Spleen (tissue), 11 donors: Measurements from ENCODE around the gene PICALM. TPM values are rescaled to one million over a fixed set of nuclear protein-coding genes. Genes with fewer than 3 reads are reported as not detected.

Experiments used
- DNase-seq: peaks from one replicate; pipeline ENCODE4 v3.0.0-alpha.2; 2020
- H3K27ac ChIP-seq, 8 donors: fragments of 200-600 bp; sonication (generic) in 7 of 8; 1 replicate in 4 of 8; 2 replicates in 4 of 8; pipeline versions ENCODE4 v1.5.0 to v1.8.0; 2016 to 2021; ENCODE audit warnings: inconsistent platforms in 4 of 8, mild to moderate bottlenecking in 4 of 8, moderate library complexity in 1 of 8
- H3K27me3 ChIP-seq, 7 donors: fragments of 200-600 bp; sonication (generic) in 6 of 7; replicated peaks in 1 of 7; 1 replicate in 4 of 7; 2 replicates in 3 of 7; pipeline versions ENCODE4 v1.5.0 to v1.8.0; 2016 to 2021; ENCODE audit warnings: inconsistent platforms in 3 of 7, mild to moderate bottlenecking in 1 of 7
- H3K36me3 ChIP-seq, 6 donors: fragments of 200-600 bp; sonication (generic) in 5 of 6; 1 replicate in 4 of 6; 2 replicates in 2 of 6; pipeline versions ENCODE4 v1.5.0 to v1.8.0; 2016 to 2021; ENCODE audit warnings: inconsistent platforms in 2 of 6
- H3K4me1 ChIP-seq, 6 donors: fragments of 200-600 bp; sonication (generic) in 5 of 6; 1 replicate in 3 of 6; 2 replicates in 3 of 6; pipeline versions ENCODE4 v1.5.0 to v1.8.0; 2016 to 2021; ENCODE audit warnings: inconsistent platforms in 3 of 6
- H3K4me3 ChIP-seq, 8 donors: fragments of 200-600 bp; sonication (generic) in 7 of 8; 1 replicate in 4 of 8; 2 replicates in 4 of 8; pipeline versions ENCODE4 v1.5.0 to v1.8.0; 2016 to 2021; ENCODE audit warnings: inconsistent platforms in 4 of 8, mild to moderate bottlenecking in 4 of 8, moderate library complexity in 2 of 8
- H3K9me3 ChIP-seq, 8 donors: fragments of 200-600 bp; sonication (generic) in 7 of 8; 1 replicate in 4 of 8; 2 replicates in 4 of 8; pipeline versions ENCODE4 v1.5.0 to v1.8.0; 2016 to 2021; ENCODE audit warnings: inconsistent platforms in 4 of 8
- POLR2A ChIP-seq, 3 donors: fragments of 450-650 bp; IDR thresholded peaks; one replicate each; pipeline ENCODE4 v1.5.1; 2017; ENCODE audit warnings: antibody characterized with exemption in 3 of 3, mild to moderate bottlenecking in 1 of 3
- POLR2AphosphoS5 ChIP-seq, 3 donors: sonication (generic); formaldehyde crosslinking; IDR thresholded peaks; one replicate each; pipeline ENCODE4 v1.5.1; 2017; ENCODE audit warnings: antibody characterized with exemption in 3 of 3
- WGBS, 5 donors: extraction: QIAGEN DNeasy Blood & Tissue Kit in 3 of 5; methylation state at CpG; one replicate each; pipeline versions ENCODE4 v1.1.5 to v1.1.7; 2013 to 2018; 5-methylcytosine and 5-hydroxymethylcytosine counted together
- intact Hi-C: fragments of 100-400 bp; cut with DNase I; formaldehyde crosslinking; loops from one replicate; pipeline ENCODE4 v1.15.0; 2023; ENCODE audit warnings: low total_unique reads
- polyA plus RNA-seq, 3 donors: library from polyadenylated mRNA; stranded (reverse); fragments of 200-250 nt; gene quantifications; one replicate each; pipeline ENCODE4 v1.2.1, GENCODE V29; 2013
- total RNA-seq, 7 donors: library from RNA; depleted of rRNA in 3 of 7; stranded (reverse); fragments of >200 nt in 3 of 7; fragmentation: NEBNext Ultra II Directional in 4 of 7; extraction: Animal tissue kit (Norgen Biotek cat#: 25700) in 4 of 7; gene quantifications; one replicate each; pipeline versions ENCODE4 v1.1.0 to v1.2.1, GENCODE V29; 2016 to 2021
- TF ChIP-seq, protein P1 (sequence below), 11 experiments: fragments of 200-600 bp in 7 of 11; fragments of 450-650 bp in 4 of 11; sonication (generic) in 4 of 11; IDR thresholded peaks in 8 of 11; conservative IDR thresholded peaks in 3 of 11; 1 replicate in 7 of 11; 2 replicates in 4 of 11; pipeline versions ENCODE4 v1.4.0 to v1.8.0; 2016 to 2021; ENCODE audit warnings: antibody characterized with exemption in 11 of 11, inconsistent platforms in 4 of 11, mild to moderate bottlenecking in 1 of 11
- donor health status: healthy with polysubstance abuse.
- donor health status: DM: no; HTN: no; CAD: no; lungs with moderate emphysema.
- donor health status: DM: no; HTN: no; CAD: no.
- donor health status: Bipolar disorder and iron deficiency.
- donor health status: healthy.
- donor health status: DM: no; HTN: no; CAD: no.
- donor health status: DM: yes; HTN: yes; CAD: no.

The PICALM gene
- total and polyA plus RNA-seq, 10 donors = 42.9 to 500 (median 288) TPM

DNA sequence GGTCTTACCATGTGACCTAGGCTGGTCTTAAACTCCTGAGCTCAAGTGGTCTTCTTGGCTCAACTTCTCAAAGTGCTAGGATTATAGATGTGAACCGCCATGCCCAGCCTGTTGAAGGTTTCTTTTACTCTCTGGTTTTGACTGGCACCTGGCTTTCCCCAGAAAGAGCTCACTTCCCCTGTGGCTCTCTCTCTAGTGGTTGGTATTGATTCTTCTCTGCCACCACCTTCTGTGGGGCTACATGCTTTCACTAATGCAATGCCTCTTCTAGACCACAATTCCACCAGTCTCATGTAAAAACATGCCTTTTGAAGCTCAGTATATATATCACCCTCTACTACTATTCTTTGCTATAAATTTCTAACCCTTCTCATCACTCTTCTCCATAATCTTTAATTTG lies 146.5 kb downstream of the PICALM start:
- H3K36me3 ChIP-seq = no peaks in the 10 kb centered on the region
- H3K4me3 ChIP-seq = no peak overlapping the region
- H3K27me3 ChIP-seq = no peaks in the 10 kb centered on the region
- H3K4me1 ChIP-seq = no peaks in the 10 kb centered on the region
- WGBS, 5 donors = 64 to 100% (median 72%) methylated on average over 1 of the region's 1 CpG
- TF ChIP-seq POLR2A (IDR thresholded peaks at IDR 0.05) (no peak), POLR2AphosphoS5 (IDR thresholded peaks at IDR 0.05) (no peak)
- TF ChIP-seq, protein P1, sequence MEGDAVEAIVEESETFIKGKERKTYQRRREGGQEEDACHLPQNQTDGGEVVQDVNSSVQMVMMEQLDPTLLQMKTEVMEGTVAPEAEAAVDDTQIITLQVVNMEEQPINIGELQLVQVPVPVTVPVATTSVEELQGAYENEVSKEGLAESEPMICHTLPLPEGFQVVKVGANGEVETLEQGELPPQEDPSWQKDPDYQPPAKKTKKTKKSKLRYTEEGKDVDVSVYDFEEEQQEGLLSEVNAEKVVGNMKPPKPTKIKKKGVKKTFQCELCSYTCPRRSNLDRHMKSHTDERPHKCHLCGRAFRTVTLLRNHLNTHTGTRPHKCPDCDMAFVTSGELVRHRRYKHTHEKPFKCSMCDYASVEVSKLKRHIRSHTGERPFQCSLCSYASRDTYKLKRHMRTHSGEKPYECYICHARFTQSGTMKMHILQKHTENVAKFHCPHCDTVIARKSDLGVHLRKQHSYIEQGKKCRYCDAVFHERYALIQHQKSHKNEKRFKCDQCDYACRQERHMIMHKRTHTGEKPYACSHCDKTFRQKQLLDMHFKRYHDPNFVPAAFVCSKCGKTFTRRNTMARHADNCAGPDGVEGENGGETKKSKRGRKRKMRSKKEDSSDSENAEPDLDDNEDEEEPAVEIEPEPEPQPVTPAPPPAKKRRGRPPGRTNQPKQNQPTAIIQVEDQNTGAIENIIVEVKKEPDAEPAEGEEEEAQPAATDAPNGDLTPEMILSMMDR (IDR thresholded peaks at IDR 0.05 in 8 of 11, conservative IDR thresholded peaks at IDR 0.05 in 3 of 11) = no peak
- intact Hi-C loops = no loop called here
- no peaks in the 10 kb centered on the region for H3K9me3 ChIP-seq
- H3K27ac ChIP-seq = no peak overlapping the region
- no peak for DNase-seq

DNA sequence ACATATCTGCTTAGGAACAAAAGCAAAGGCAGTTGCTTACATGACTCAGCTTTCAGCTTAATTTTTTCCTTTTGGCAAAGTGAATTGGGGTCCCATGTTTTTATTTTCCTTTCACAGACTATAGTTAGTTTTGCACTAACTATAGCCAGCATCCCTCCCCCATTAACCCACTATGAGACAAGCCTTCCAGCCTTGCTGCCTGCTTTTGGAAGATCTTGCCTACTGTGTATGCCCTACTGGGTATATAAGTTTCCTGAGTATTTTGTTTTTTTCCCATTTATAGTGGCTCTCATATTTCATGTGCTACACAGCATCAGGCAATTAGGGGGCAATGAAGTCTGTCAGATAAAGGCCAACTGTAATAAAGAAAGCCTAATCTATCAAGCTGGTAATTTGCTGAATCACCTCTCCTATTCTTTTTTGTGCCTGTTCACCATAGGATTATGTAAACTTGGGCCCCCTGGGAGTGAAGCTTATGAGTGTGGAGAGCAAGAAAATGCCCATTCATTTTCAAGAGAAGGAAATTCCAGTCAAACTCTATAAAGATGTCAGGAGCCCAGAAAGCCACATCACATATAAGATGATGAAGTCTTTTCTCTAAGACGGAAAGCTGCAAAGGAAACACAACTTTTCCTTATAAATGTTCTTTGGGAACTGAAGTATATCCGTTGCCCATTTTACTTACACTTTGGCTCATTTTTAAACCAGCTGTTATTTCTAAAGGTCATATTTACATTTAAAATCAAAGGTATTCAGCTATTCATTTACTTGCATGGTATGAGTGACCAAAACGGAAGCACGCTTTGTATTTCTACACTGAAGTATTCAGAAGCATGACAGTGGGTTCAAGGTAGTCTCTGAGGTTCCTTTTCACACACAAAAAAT lies 149.7 kb downstream of the PICALM start:
- no peaks in the 10 kb centered on the region for H3K36me3 ChIP-seq
- no peak for DNase-seq
- H3K4me1 ChIP-seq = no peaks in the 10 kb centered on the region
- peaks cover 0 to 9% (median 6%) of the 10 kb centered on the region in 8 donors for H3K9me3 ChIP-seq
- no peak for TF ChIP-seq POLR2AphosphoS5 (IDR thresholded peaks at IDR 0.05)
- TF ChIP-seq, protein P1 (IDR thresholded peaks at IDR 0.05 in 8 of 11, conservative IDR thresholded peaks at IDR 0.05 in 3 of 11) = no peak
- TF ChIP-seq POLR2A (IDR thresholded peaks at IDR 0.05) = no peak
- H3K27ac ChIP-seq = no peak overlapping the region
- H3K27me3 ChIP-seq = no peaks in the 10 kb centered on the region
- 74 to 88% (median 81%) methylated on average over 4 of the region's 4 CpGs for WGBS, 5 donors
- no peak overlapping the region for H3K4me3 ChIP-seq
- intact Hi-C loops = no loop called here

DNA sequence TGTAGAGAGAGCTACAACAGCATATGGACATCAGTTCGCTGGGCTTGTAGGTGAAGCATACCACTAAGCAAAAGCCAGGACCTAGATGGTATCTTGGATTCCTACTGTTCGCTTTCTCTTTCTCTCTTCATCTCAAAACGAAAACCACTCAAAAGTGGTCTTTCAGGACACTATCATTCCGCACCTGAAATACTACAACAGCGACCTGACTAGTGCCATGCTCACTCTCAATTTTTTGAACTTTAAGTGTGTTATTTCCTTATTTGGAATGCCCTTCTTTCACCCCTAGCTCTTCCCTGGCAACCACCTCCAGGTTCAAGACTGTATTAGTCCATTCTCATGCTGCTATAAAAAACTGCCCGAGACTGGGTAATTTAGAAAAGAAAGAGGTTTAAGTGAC lies 154.5 kb downstream of the PICALM start:
- Histone ChIP-seq H3K4me3 (no peak overlapping the region), H3K27ac (no peak overlapping the region), H3K36me3 (no peaks in the 10 kb centered on the region), H3K4me1 (no peaks in the 10 kb centered on the region), H3K27me3 (no peaks in the 10 kb centered on the region), H3K9me3 (peaks cover 0 to 9% (median 6%) of the 10 kb centered on the region in 8 donors)
- TF ChIP-seq POLR2A (IDR thresholded peaks at IDR 0.05) = no peak
- no peak for TF ChIP-seq POLR2AphosphoS5 (IDR thresholded peaks at IDR 0.05)
- TF ChIP-seq, protein P1 (IDR thresholded peaks at IDR 0.05 in 8 of 11, conservative IDR thresholded peaks at IDR 0.05 in 3 of 11) = no peak
- WGBS, 5 donors = 86 to 93% (median 89%) methylated on average over 6 of the region's 6 CpGs
- DNase-seq = no peak
- intact Hi-C loops = no loop called here

DNA sequence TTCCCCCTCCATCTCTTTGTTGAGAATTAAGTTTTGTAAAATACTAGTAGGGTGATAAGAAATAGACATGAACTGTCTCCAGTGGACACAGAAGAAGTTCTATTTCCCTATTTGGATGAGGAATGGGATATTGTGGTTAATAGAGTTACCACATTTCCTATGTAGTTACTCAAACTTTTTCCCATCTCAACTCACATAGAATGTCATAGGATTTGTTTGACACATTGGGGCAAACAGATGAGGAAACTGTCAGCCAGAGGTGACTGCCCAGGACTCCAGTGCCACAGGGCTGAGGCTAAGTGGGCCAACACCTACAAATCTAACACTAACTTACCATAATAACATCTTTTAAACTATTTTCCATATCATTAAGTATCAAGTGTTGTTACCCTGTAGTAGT lies 155.4 kb downstream of the PICALM start:
- no peaks in the 10 kb centered on the region for H3K4me1 ChIP-seq
- TF ChIP-seq POLR2AphosphoS5 (IDR thresholded peaks at IDR 0.05) (no peak), POLR2A (IDR thresholded peaks at IDR 0.05) (no peak)
- TF ChIP-seq, protein P1 (IDR thresholded peaks at IDR 0.05 in 8 of 11, conservative IDR thresholded peaks at IDR 0.05 in 3 of 11) = no peak
- DNase-seq = no peak
- H3K36me3 ChIP-seq = no peaks in the 10 kb centered on the region
- peaks cover 0 to 9% (median 6%) of the 10 kb centered on the region in 8 donors for H3K9me3 ChIP-seq
- H3K27me3 ChIP-seq = no peaks in the 10 kb centered on the region
- H3K4me3 ChIP-seq = no peak overlapping the region
- no peak overlapping the region for H3K27ac ChIP-seq
- intact Hi-C loops = no loop called here
